HL-60 (cell line): Measurements from ENCODE around the gene RSAD2.
A peak's percentile ranks its signal among the peaks of the same experiment; 100 is the strongest.
"Not testable (repeated sequence)": the region's sequence is repeated elsewhere in the genome, so short reads cannot be mapped to it uniquely, and the experiment has no call there.

Source experiments
- DNase-seq, 2 experiments: peaks; one replicate each; pipeline ENCODE4 v3.0.0-alpha.2; 2010 to 2020; ENCODE audit warnings: low read depth in 1 of 2, low spot score in 1 of 2
- H3K27ac ChIP-seq: fragments of 250-450 bp; sonication (Bioruptor Pico); replicated peaks from 2 replicates; pipeline ENCODE4 v1.5.1; 2020; ENCODE audit warnings: mild to moderate bottlenecking, moderate library complexity
- H3K27me3 ChIP-seq: fragments of 250-450 bp; sonication (Bioruptor Pico); 2 replicates; pipeline ENCODE4 v1.5.1; 2021; ENCODE audit warnings: mild to moderate bottlenecking, moderate library complexity; ENCODE audit not compliant: insufficient read depth, poor library complexity, severe bottlenecking
- H3K4me3 ChIP-seq: replicated peaks from 2 replicates; pipeline ENCODE4 v1.5.1; 2011; ENCODE audit warnings: mild to moderate bottlenecking, control low read depth, low read length; ENCODE audit not compliant: insufficient read depth
- GABPA ChIP-seq: IDR thresholded peaks from 2 replicates; pipeline ENCODE4 v1.6.1; 2012; ENCODE audit warnings: low read depth
- POLR2AphosphoS5 ChIP-seq: IDR thresholded peaks from 2 replicates; pipeline ENCODE4 v1.6.1; 2012; ENCODE audit warnings: low read depth
- REST ChIP-seq: IDR thresholded peaks from 2 replicates; pipeline ENCODE4 v1.6.1; 2012; ENCODE audit warnings: low read depth; ENCODE audit not compliant: insufficient replicate concordance
- SPI1 ChIP-seq: IDR thresholded peaks from 2 replicates; pipeline ENCODE4 v1.6.1; 2012; ENCODE audit warnings: low read depth, mild to moderate bottlenecking, borderline replicate concordance
- TF ChIP-seq, protein P1 (sequence below): IDR thresholded peaks from one replicate; pipeline ENCODE4 v1.5.1; 2011; ENCODE audit warnings: low read length, control low read depth, inconsistent platforms; ENCODE audit not compliant: insufficient read depth

RSAD2 gene

DNA sequence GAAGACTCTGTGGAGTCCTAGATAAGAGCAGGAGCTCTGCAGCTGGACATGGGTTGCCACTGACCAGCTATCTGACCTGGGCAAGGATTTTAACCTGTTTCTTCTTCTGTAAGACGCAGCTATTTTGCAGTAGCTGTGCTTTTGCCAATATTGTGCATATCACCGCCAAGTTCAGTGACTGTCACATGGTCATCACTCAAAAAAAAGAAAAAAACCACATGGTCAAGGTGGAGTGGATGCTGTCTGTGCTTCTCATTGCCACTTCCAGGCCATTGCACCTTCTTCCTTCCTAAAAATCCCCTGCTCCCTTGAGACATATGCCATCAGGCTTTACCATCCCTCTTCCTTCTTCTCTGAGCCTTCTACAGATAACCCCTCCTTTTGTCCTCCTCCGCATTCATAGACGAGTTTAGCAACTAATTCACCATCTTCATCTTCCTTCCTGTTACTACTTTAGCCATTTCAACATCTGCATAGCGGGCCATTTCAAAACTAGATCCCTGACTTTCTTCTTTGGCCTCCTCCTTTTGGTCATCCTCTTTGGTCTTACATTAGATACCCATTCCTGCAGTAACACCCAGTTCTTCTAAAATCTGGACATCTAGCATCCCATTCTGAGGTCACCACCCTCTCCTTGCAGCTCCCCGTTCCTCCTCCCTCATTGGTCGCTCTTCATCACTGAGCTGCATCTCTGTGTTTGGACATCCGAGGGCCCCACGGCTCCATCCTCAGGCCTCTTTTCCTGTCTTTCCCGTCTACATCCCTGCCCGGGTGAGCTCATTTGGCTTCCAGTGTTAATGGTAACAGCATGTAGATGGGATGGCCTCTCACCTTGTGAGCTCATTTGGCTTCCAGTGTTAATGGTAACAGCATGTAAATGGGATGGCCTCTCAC is 57.4 kb downstream of the RSAD2 start:
- no peaks in the 10 kb centered on the region for H3K27me3 ChIP-seq
- H3K27ac ChIP-seq = peak overlapping the region; percentile 85
- TF ChIP-seq REST (no peak), GABPA (no peak), POLR2AphosphoS5 (peak; percentile 61; the same call in 1 of the 2 replicates), SPI1 (peak; percentile 58; the same call in 1 of the 2 replicates)
- TF ChIP-seq, protein P1, sequence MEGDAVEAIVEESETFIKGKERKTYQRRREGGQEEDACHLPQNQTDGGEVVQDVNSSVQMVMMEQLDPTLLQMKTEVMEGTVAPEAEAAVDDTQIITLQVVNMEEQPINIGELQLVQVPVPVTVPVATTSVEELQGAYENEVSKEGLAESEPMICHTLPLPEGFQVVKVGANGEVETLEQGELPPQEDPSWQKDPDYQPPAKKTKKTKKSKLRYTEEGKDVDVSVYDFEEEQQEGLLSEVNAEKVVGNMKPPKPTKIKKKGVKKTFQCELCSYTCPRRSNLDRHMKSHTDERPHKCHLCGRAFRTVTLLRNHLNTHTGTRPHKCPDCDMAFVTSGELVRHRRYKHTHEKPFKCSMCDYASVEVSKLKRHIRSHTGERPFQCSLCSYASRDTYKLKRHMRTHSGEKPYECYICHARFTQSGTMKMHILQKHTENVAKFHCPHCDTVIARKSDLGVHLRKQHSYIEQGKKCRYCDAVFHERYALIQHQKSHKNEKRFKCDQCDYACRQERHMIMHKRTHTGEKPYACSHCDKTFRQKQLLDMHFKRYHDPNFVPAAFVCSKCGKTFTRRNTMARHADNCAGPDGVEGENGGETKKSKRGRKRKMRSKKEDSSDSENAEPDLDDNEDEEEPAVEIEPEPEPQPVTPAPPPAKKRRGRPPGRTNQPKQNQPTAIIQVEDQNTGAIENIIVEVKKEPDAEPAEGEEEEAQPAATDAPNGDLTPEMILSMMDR = no peak
- H3K4me3 ChIP-seq = no peak overlapping the region
- peak; percentile 49 to 87 for DNase-seq

DNA sequence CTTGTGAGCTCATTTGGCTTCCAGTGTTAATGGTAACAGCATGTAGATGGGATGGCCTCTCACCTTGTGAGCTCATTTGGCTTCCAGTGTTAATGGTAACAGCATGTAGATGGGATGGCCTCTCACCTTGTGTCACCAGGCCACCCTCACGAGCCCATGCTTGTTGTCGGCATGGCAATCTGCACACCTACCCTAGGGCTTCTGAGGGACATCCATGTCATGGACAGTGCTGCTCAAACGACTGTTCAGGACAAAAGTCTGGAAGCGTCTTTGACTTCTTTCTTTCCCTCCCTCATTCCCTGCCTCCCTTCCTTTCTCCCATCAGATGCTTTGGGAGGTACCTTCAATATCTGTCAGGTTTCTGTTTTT is 58.1 kb downstream of the RSAD2 start:
- not testable (repeated sequence) for DNase-seq, H3K27me3 ChIP-seq, H3K4me3 ChIP-seq
- H3K27ac ChIP-seq = peak overlapping the region; percentile 26

DNA sequence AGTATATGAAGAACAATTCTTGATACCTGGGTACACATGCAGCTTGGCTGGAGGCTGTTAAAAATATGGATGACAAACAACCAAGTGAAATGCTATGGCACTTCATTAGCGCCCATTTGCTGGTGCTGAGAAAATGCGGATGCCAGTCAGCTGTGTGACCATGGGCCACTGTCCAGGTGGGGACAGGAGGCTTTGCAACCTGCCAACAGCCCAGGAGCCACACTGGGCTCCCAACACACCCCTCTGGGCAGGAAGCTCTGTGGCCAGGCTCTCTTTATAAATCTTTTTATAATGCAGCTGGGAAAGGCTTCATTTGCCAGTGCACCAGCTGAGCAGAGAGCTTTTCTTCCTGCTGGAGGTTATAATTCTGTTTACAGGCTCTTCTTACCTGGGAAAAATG is 59.6 kb downstream of the RSAD2 start:
- Histone ChIP-seq H3K27me3 (no peaks in the 10 kb centered on the region), H3K27ac (0 out of 2 replicates have a peak overlapping the region, but pooled peaks have one; percentile 1), H3K4me3 (no peak overlapping the region)
- TF ChIP-seq POLR2AphosphoS5 = no peak
- TF ChIP-seq, protein P1 = no peak
- TF ChIP-seq SPI1 = no peak
- no peak for TF ChIP-seq REST
- TF ChIP-seq GABPA = no peak
- DNase-seq = no peak

DNA sequence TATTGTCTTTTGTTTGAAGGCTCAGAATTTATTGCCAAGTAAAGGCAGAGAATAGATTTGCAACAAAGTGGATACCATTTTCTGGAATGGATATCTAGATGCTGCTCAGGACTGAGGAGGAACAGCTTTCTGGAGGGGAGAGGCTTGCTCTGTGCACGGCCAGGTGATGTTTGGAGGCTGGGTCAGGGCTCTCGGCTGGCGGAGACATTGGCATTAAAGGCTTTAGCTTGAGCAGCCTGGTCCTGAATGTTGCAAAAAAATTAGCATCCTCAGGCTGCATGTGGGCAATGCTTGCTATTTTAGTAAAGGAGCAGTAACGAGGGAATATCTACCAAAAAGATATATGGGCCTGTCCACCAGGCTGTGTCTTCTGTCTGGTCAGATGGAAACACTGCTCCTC is 60.0 kb downstream of the RSAD2 start:
- Histone ChIP-seq H3K27me3 (no peaks in the 10 kb centered on the region), H3K4me3 (no peak overlapping the region), H3K27ac (no peak overlapping the region)
- DNase-seq = no peak
- TF ChIP-seq POLR2AphosphoS5 = no peak
- TF ChIP-seq SPI1 = no peak
- no peak for TF ChIP-seq GABPA
